Uterus (tissue), 4 donors: ENCODE measurements around the gene C8A. TPM values are rescaled to one million over a fixed set of nuclear protein-coding genes. Genes with fewer than 3 reads are reported as not detected.

Experiments
- DNase-seq, 2 donors: peaks; one replicate each; pipeline ENCODE4 v3.0.0-alpha.2; 2019 to 2020
- H3K27ac ChIP-seq, 2 donors: fragments of 200-600 bp; sonication (generic); 1 replicate in 1 of 2; 2 replicates in 1 of 2; pipeline ENCODE4 v1.5.1; 2016 to 2018
- H3K27me3 ChIP-seq, 2 donors: fragments of 200-600 bp; sonication (generic); one replicate each; pipeline ENCODE4 v1.5.1; 2018 to 2019; ENCODE audit warnings: control low read depth in 1 of 2
- H3K36me3 ChIP-seq, 2 donors: fragments of 200-600 bp; sonication (generic); one replicate each; pipeline ENCODE4 v1.5.1; 2019; ENCODE audit warnings: control low read depth in 1 of 2
- H3K4me1 ChIP-seq, 2 donors: fragments of 200-600 bp; sonication (generic); one replicate each; pipeline ENCODE4 v1.5.1; 2018 to 2019; ENCODE audit warnings: control low read depth in 1 of 2
- H3K4me3 ChIP-seq, 2 donors: fragments of 200-600 bp; sonication (generic); 1 replicate in 1 of 2; 2 replicates in 1 of 2; pipeline ENCODE4 v1.5.1; 2018 to 2019; ENCODE audit warnings: mild to moderate bottlenecking in 1 of 2
- H3K9me3 ChIP-seq, 2 donors: fragments of 200-600 bp; sonication (generic); one replicate each; pipeline ENCODE4 v1.5.1; 2019; ENCODE audit warnings: control low read depth in 1 of 2
- CTCF ChIP-seq, 4 experiments: fragments of 200-600 bp in 2 of 4; fragments of 450-650 bp in 2 of 4; sonication (generic) in 2 of 4; IDR thresholded peaks; one replicate each; pipeline ENCODE4 v1.5.1; 2016 to 2019; ENCODE audit warnings: antibody characterized with exemption in 4 of 4, mild to moderate bottlenecking in 2 of 4, moderate library complexity in 1 of 4
- POLR2A ChIP-seq, 2 donors: fragments of 450-650 bp; IDR thresholded peaks; one replicate each; pipeline ENCODE4 v1.6.1; 2016; ENCODE audit warnings: antibody characterized with exemption in 2 of 2, mild to moderate bottlenecking in 1 of 2, moderate library complexity in 1 of 2
- intact Hi-C: fragments of 100-400 bp; cut with DNase I; formaldehyde crosslinking; loops from one replicate; pipeline ENCODE4 v1.15.1; 2023; ENCODE audit warnings: low total_unique reads
- total RNA-seq, 4 donors: library from RNA; depleted of rRNA in 3 of 4; stranded (reverse); fragments of >200 nt in 3 of 4; gene quantifications; one replicate each; pipeline versions ENCODE4 v1.1.0 to v1.2.4, GENCODE V29; 2014 to 2023
- donor health status: DM: yes; HTN: yes; CAD: no.

C8A gene
- total RNA-seq, 4 donors from 2014 or later: not detected

- Histone ChIP-seq H3K27me3 (no peaks in the 10 kb centered on the region), H3K9me3 (no peaks in the 10 kb centered on the region), H3K4me1 (no peaks in the 10 kb centered on the region), H3K27ac (no peak overlapping the region), H3K4me3 (no peak overlapping the region), H3K36me3 (no peaks in the 10 kb centered on the region)
- intact Hi-C loops: no loop called here
- TF ChIP-seq POLR2A (IDR thresholded peaks at IDR 0.05) (no peak), CTCF (IDR thresholded peaks at IDR 0.05) (no peak)
- no peak for DNase-seq
Observed at GRCh38 chr1:56874689-56875088, 20.1 kb downstream of the C8A start.

- no peak overlapping the region for H3K27ac ChIP-seq
- H3K36me3 ChIP-seq: no peaks in the 10 kb centered on the region
- H3K4me1 ChIP-seq: no peaks in the 10 kb centered on the region
- intact Hi-C loops: no loop called here
- H3K9me3 ChIP-seq: no peaks in the 10 kb centered on the region
- no peak for DNase-seq
- no peaks in the 10 kb centered on the region for H3K27me3 ChIP-seq
- TF ChIP-seq CTCF (IDR thresholded peaks at IDR 0.05) (no peak), POLR2A (IDR thresholded peaks at IDR 0.05) (no peak)
- no peak overlapping the region for H3K4me3 ChIP-seq
Observed at GRCh38 chr1:56877973-56878372, 23.4 kb downstream of the C8A start.

GRCh38 chr1:56880774-56881173, 26.2 kb downstream of the C8A start:
- H3K4me1 ChIP-seq: no peaks in the 10 kb centered on the region
- no peaks in the 10 kb centered on the region for H3K27me3 ChIP-seq
- no peak overlapping the region for H3K27ac ChIP-seq
- no peaks in the 10 kb centered on the region for H3K36me3 ChIP-seq
- H3K4me3 ChIP-seq: no peak overlapping the region
- no peak for DNase-seq
- H3K9me3 ChIP-seq: no peaks in the 10 kb centered on the region
- intact Hi-C loops: no loop called here
- TF ChIP-seq CTCF (IDR thresholded peaks at IDR 0.05) (no peak), POLR2A (IDR thresholded peaks at IDR 0.05) (no peak)

GRCh38 chr1:56881417-56881816, 26.8 kb downstream of the C8A start:
- Histone ChIP-seq H3K36me3 (no peaks in the 10 kb centered on the region), H3K27me3 (no peaks in the 10 kb centered on the region), H3K9me3 (no peaks in the 10 kb centered on the region), H3K27ac (no peak overlapping the region), H3K4me3 (no peak overlapping the region), H3K4me1 (no peaks in the 10 kb centered on the region)
- no peak for DNase-seq
- no peak for TF ChIP-seq CTCF (IDR thresholded peaks at IDR 0.05)
- TF ChIP-seq POLR2A (IDR thresholded peaks at IDR 0.05): no peak
- intact Hi-C loops: no loop called here

GRCh38 chr1:56890229-56890628, 35.6 kb downstream of the C8A start:
- DNase-seq: no peak
- Histone ChIP-seq H3K27me3 (no peaks in the 10 kb centered on the region), H3K4me3 (no peak overlapping the region), H3K36me3 (no peaks in the 10 kb centered on the region), H3K9me3 (no peaks in the 10 kb centered on the region), H3K27ac (no peak overlapping the region), H3K4me1 (no peaks in the 10 kb centered on the region)
- TF ChIP-seq POLR2A (IDR thresholded peaks at IDR 0.05) (no peak), CTCF (IDR thresholded peaks at IDR 0.05) (no peak)
- intact Hi-C loops: no loop called here
